ENCODE results near the gene GJB6.

Gene GJB6

DNA sequence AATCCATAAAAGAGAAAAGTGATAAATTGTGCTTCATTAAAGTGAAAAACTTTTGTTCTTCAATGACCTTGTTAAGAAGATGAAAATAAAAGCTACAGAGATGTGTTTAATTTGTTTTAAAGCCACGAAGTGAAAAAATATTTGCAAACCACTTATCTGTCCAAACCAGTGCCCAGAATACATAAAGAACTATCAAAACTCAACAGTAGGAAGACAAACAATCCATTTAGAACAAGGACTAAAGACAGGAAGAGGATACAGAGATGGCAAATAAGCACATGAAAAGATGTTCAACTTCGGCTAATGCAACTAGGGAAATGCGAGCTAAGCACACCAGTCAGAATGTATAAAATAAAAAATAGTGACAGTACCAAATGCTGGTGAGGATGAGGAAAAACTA lies 15.0 kb downstream of the GJB6 start:
- no peak for ATAC-seq

GRCh38 chr13:20209948-20210347 lies 22.2 kb downstream of the GJB6 start:
- ATAC-seq = no peak
- TF ChIP-seq ISL1 (CRISPR knock-in tag; IDR thresholded peaks at IDR 0.05) (no peak), ZNF8 (CRISPR knock-in tag; IDR thresholded peaks at IDR 0.05) (no peak), RARB (CRISPR knock-in tag; IDR thresholded peaks at IDR 0.05) (no peak), SNAI2 (CRISPR knock-in tag; IDR thresholded peaks at IDR 0.05) (no peak), PPARA (CRISPR knock-in tag; IDR thresholded peaks at IDR 0.05; ENCODE audit: borderline replicate concordance) (no peak), TOX (CRISPR knock-in tag; IDR thresholded peaks at IDR 0.05; ENCODE audit: borderline replicate concordance) (no peak), ESRRG (CRISPR knock-in tag; IDR thresholded peaks at IDR 0.05) (no peak), ZNF565 (CRISPR knock-in tag; conservative IDR thresholded peaks at IDR 0.05; ENCODE audit: low read depth) (no peak), ARNTL (CRISPR knock-in tag; IDR thresholded peaks at IDR 0.05; ENCODE audit: borderline replicate concordance, low read depth) (no peak), OSR1 (CRISPR knock-in tag; IDR thresholded peaks at IDR 0.05) (no peak), TCF4 (CRISPR knock-in tag; IDR thresholded peaks at IDR 0.05; ENCODE audit: borderline replicate concordance) (no peak), GLIS3 (CRISPR knock-in tag; IDR thresholded peaks at IDR 0.05) (no peak), ZFP30 (CRISPR knock-in tag; IDR thresholded peaks at IDR 0.05) (no peak)
- TF ChIP-seq, protein P1, sequence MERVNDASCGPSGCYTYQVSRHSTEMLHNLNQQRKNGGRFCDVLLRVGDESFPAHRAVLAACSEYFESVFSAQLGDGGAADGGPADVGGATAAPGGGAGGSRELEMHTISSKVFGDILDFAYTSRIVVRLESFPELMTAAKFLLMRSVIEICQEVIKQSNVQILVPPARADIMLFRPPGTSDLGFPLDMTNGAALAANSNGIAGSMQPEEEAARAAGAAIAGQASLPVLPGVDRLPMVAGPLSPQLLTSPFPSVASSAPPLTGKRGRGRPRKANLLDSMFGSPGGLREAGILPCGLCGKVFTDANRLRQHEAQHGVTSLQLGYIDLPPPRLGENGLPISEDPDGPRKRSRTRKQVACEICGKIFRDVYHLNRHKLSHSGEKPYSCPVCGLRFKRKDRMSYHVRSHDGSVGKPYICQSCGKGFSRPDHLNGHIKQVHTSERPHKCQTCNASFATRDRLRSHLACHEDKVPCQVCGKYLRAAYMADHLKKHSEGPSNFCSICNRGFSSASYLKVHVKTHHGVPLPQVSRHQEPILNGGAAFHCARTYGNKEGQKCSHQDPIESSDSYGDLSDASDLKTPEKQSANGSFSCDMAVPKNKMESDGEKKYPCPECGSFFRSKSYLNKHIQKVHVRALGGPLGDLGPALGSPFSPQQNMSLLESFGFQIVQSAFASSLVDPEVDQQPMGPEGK (CRISPR knock-in tag; IDR thresholded peaks at IDR 0.05; ENCODE audit: borderline replicate concordance) = no peak

More for the DNA sequence above, 15.0 kb downstream of the GJB6 start:
- TF ChIP-seq ISL1 (CRISPR knock-in tag; IDR thresholded peaks at IDR 0.05) = no peak
- TF ChIP-seq ZFP30 (CRISPR knock-in tag; IDR thresholded peaks at IDR 0.05) = no peak
- TF ChIP-seq RARB (CRISPR knock-in tag; IDR thresholded peaks at IDR 0.05) = no peak
- no peak for TF ChIP-seq BACH2 (CRISPR knock-in tag; IDR thresholded peaks at IDR 0.05; ENCODE audit: borderline replicate concordance)
- TF ChIP-seq CREB5 (CRISPR knock-in tag; IDR thresholded peaks at IDR 0.05; ENCODE audit: low read depth) = no peak
- no peak for TF ChIP-seq ESRRG (CRISPR knock-in tag; IDR thresholded peaks at IDR 0.05)
- no peak for TF ChIP-seq OSR1 (CRISPR knock-in tag; IDR thresholded peaks at IDR 0.05)
- TF ChIP-seq TCF4 (CRISPR knock-in tag; IDR thresholded peaks at IDR 0.05; ENCODE audit: borderline replicate concordance) = no peak
- TF ChIP-seq GLIS3 (CRISPR knock-in tag; IDR thresholded peaks at IDR 0.05) = no peak
- no peak for TF ChIP-seq TSHZ2 (CRISPR knock-in tag; IDR thresholded peaks at IDR 0.05)
- TF ChIP-seq ZNF70 (CRISPR knock-in tag; IDR thresholded peaks at IDR 0.05) = no peak
- no peak for TF ChIP-seq ZNF565 (CRISPR knock-in tag; conservative IDR thresholded peaks at IDR 0.05; ENCODE audit: low read depth)
- TF ChIP-seq CSDC2 (CRISPR knock-in tag; IDR thresholded peaks at IDR 0.05) = no peak

DNA sequence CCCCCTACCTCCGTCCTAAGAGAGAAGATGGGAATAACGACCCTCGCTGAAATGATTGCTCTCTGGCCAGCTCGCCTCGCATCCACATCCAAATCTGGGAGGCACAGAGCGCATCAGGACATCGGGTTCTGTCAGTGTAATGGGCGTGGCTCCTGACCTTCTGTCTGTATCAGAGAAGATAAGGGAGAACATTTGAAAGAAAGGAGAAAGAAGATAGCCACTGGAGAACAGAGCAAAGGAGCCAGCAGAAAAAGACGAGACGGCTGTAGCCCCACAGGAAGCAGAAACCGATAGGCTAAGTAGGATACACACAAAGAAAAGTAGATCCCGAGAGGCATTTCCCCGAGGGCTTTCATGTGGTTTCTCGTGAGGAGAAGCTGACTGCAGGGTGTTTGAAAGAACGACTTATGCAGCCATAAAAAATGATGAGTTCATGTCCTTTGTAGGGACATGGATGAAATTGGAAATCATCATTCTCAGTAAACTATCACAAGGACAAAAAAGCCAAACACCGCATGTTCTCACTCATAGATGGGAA lies 25.4 kb downstream of the GJB6 start:
- no peak for TF ChIP-seq ZFP3 (CRISPR knock-in tag; IDR thresholded peaks at IDR 0.05)
- TF ChIP-seq GLIS3 (CRISPR knock-in tag; IDR thresholded peaks at IDR 0.05) = no peak
- ATAC-seq = no peak

GRCh38 chr13:20206065-20206697 lies 25.9 kb downstream of the GJB6 start:
- no peak for TF ChIP-seq ZFP30 (CRISPR knock-in tag; IDR thresholded peaks at IDR 0.05)
- TF ChIP-seq, protein P1 (CRISPR knock-in tag; IDR thresholded peaks at IDR 0.05; ENCODE audit: borderline replicate concordance) = no peak
- TF ChIP-seq CREB5 (CRISPR knock-in tag; IDR thresholded peaks at IDR 0.05; ENCODE audit: low read depth) = no peak
- TF ChIP-seq ZNF565 (CRISPR knock-in tag; conservative IDR thresholded peaks at IDR 0.05; ENCODE audit: low read depth) = no peak
- TF ChIP-seq, protein P2, sequence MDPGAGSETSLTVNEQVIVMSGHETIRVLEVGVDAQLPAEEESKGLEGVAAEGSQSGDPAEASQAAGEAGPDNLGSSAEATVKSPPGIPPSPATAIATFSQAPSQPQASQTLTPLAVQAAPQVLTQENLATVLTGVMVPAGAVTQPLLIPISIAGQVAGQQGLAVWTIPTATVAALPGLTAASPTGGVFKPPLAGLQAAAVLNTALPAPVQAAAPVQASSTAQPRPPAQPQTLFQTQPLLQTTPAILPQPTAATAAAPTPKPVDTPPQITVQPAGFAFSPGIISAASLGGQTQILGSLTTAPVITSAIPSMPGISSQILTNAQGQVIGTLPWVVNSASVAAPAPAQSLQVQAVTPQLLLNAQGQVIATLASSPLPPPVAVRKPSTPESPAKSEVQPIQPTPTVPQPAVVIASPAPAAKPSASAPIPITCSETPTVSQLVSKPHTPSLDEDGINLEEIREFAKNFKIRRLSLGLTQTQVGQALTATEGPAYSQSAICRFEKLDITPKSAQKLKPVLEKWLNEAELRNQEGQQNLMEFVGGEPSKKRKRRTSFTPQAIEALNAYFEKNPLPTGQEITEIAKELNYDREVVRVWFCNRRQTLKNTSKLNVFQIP (CRISPR knock-in tag; IDR thresholded peaks at IDR 0.05; ENCODE audit: borderline replicate concordance, low read depth) = no peak
- TF ChIP-seq, protein P3, sequence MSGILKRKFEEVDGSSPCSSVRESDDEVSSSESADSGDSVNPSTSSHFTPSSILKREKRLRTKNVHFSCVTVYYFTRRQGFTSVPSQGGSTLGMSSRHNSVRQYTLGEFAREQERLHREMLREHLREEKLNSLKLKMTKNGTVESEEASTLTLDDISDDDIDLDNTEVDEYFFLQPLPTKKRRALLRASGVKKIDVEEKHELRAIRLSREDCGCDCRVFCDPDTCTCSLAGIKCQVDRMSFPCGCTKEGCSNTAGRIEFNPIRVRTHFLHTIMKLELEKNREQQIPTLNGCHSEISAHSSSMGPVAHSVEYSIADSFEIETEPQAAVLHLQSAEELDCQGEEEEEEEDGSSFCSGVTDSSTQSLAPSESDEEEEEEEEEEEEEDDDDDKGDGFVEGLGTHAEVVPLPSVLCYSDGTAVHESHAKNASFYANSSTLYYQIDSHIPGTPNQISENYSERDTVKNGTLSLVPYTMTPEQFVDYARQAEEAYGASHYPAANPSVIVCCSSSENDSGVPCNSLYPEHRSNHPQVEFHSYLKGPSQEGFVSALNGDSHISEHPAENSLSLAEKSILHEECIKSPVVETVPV (CRISPR knock-in tag; IDR thresholded peaks at IDR 0.05) = no peak
- no peak for TF ChIP-seq TOX (CRISPR knock-in tag; IDR thresholded peaks at IDR 0.05; ENCODE audit: borderline replicate concordance)
- no peak for TF ChIP-seq RARB (CRISPR knock-in tag; IDR thresholded peaks at IDR 0.05)
- TF ChIP-seq ZNF70 (CRISPR knock-in tag; IDR thresholded peaks at IDR 0.05) = no peak
- no peak for TF ChIP-seq ZFP3 (CRISPR knock-in tag; IDR thresholded peaks at IDR 0.05)
- TF ChIP-seq ARNTL (CRISPR knock-in tag; IDR thresholded peaks at IDR 0.05; ENCODE audit: borderline replicate concordance, low read depth) = no peak
- ATAC-seq = no peak

Measured in SK-N-SH treated with all-trans-retinoic acid at 6 μM for 48 hours (cell line).